Measurements from ENCODE around the gene ERBB4. TPM values are rescaled to one million over a fixed set of nuclear protein-coding genes. Genes with fewer than 3 reads are reported as not detected.

The ERBB4 gene
- total RNA-seq, 1 donor from 2014 or later, result 9.2 TPM

DNA sequence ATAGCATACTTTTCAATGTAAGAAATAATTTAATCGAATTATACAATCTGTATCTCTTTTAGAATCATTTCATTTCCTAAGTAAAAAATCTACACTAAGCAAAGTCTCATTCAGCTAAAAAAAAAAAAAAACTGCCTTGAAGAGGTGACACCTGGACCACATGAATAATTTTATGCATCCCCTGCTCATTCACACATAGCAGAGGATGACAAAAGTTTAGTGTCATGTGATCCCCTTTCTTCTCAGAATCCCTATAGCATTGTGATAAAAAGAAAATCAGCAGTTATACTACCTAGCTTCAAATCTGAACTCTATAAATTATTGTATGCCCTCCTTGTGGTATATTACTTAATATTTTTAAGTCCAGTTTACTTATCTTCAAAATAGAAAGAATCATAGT, 603.8 kb downstream of the ERBB4 start:
- Mint-ChIP-seq H3K27me3 (ENCODE audit: low read depth) (no peaks in the 10 kb centered on the region), H3K36me3 (no peaks in the 10 kb centered on the region), H3K27ac (no peak overlapping the region), H3K9me3 (no peaks in the 10 kb centered on the region), H3K4me1 (no peaks in the 10 kb centered on the region), H3K4me3 (no peak overlapping the region)
- TF ChIP-seq, protein P1, sequence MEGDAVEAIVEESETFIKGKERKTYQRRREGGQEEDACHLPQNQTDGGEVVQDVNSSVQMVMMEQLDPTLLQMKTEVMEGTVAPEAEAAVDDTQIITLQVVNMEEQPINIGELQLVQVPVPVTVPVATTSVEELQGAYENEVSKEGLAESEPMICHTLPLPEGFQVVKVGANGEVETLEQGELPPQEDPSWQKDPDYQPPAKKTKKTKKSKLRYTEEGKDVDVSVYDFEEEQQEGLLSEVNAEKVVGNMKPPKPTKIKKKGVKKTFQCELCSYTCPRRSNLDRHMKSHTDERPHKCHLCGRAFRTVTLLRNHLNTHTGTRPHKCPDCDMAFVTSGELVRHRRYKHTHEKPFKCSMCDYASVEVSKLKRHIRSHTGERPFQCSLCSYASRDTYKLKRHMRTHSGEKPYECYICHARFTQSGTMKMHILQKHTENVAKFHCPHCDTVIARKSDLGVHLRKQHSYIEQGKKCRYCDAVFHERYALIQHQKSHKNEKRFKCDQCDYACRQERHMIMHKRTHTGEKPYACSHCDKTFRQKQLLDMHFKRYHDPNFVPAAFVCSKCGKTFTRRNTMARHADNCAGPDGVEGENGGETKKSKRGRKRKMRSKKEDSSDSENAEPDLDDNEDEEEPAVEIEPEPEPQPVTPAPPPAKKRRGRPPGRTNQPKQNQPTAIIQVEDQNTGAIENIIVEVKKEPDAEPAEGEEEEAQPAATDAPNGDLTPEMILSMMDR (IDR thresholded peaks at IDR 0.05; ENCODE audit: unreplicated experiment), result no peak
- no peak for DNase-seq (ENCODE audit: low spot score in 2 of 2, unreplicated experiment in 2 of 2)

DNA sequence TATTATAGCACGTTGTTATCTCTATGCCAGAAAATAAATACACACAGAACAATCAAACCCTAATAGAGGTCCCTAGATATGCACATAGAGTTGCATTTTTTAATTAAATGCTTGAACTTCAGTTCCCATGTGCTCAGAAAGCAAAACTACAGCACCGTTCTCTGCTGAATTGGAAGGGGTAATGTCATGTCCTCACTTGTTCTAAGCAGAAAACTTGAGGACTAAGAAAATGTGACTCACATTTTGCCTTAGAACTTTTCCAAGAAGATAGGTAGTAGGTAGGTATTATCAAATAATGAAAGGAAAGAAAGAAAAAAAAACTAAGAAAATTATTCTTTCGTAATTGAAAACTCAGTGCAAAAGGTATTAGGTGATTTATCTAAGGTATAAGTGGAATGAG, 607.3 kb downstream of the ERBB4 start:
- H3K36me3 Mint-ChIP-seq, result no peaks in the 10 kb centered on the region
- no peak overlapping the region for H3K27ac Mint-ChIP-seq
- H3K4me1 Mint-ChIP-seq, result peaks cover under 1% of the 10 kb centered on the region
- TF ChIP-seq, protein P1 (IDR thresholded peaks at IDR 0.05; ENCODE audit: unreplicated experiment), result no peak
- H3K4me3 Mint-ChIP-seq, result no peak overlapping the region
- DNase-seq (ENCODE audit: low spot score in 2 of 2, unreplicated experiment in 2 of 2), result no peak
- no peaks in the 10 kb centered on the region for H3K9me3 Mint-ChIP-seq
- H3K27me3 Mint-ChIP-seq (ENCODE audit: low read depth), result no peaks in the 10 kb centered on the region

DNA sequence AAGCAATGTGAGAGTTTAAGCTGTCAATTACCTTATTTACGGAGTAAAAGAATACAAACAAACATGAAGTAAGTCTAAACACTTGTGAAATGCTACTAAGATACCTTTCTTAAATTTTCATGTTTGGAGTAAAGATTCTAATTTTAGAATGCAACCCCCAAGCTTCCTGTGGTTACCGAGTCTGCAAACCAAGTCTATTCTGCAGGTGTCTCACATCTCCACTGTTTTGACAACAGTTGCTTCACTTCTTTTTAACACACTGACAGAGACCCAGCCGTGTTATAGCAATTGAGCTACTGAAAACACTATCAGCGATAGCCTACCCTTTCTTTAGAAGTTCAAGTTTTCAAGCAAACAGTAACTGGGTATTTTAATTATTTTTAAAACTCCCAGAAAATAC, 608.3 kb downstream of the ERBB4 start:
- no peak for DNase-seq (ENCODE audit: low spot score in 2 of 2, unreplicated experiment in 2 of 2)
- no peaks in the 10 kb centered on the region for H3K36me3 Mint-ChIP-seq
- H3K27ac Mint-ChIP-seq, result no peak overlapping the region
- H3K4me1 Mint-ChIP-seq, result peaks cover 8% of the 10 kb centered on the region
- H3K9me3 Mint-ChIP-seq, result no peaks in the 10 kb centered on the region
- TF ChIP-seq, protein P1 (IDR thresholded peaks at IDR 0.05; ENCODE audit: unreplicated experiment), result no peak
- no peak overlapping the region for H3K4me3 Mint-ChIP-seq
- no peaks in the 10 kb centered on the region for H3K27me3 Mint-ChIP-seq (ENCODE audit: low read depth)

DNA sequence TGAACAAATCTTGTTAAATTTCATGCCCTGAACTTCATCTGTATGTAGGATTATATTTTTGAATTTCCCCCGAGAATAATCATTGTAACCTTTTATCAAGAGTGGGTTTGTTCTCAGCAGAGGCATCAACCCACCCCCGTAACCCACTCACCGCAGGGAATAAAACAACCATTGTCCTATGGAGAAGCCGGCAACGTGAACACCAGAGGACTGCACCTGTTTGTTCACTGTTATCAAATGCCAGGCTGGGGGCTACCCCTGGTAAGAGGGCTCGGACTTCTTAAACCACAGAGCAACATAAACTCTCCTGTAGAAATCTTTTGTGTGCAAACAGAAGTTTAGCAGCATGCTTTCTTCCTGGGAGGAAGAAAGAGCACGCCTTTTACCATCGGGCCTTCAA, 610.4 kb downstream of the ERBB4 start:
- DNase-seq (ENCODE audit: low spot score in 2 of 2, unreplicated experiment in 2 of 2), result no peak
- H3K36me3 Mint-ChIP-seq, result no peaks in the 10 kb centered on the region
- H3K4me1 Mint-ChIP-seq, result peaks cover 12% of the 10 kb centered on the region
- no peak overlapping the region for H3K4me3 Mint-ChIP-seq
- H3K27me3 Mint-ChIP-seq (ENCODE audit: low read depth), result no peaks in the 10 kb centered on the region
- H3K27ac Mint-ChIP-seq, result no peak overlapping the region
- TF ChIP-seq, protein P1 (IDR thresholded peaks at IDR 0.05; ENCODE audit: unreplicated experiment), result no peak
- H3K9me3 Mint-ChIP-seq, result no peaks in the 10 kb centered on the region

GRCh38 chr2:211923019-211923418, 615.6 kb downstream of the ERBB4 start:
- peaks cover 20% of the 10 kb centered on the region for H3K4me1 Mint-ChIP-seq
- TF ChIP-seq, protein P1 (IDR thresholded peaks at IDR 0.05; ENCODE audit: unreplicated experiment), result no peak
- no peaks in the 10 kb centered on the region for H3K27me3 Mint-ChIP-seq (ENCODE audit: low read depth)
- no peaks in the 10 kb centered on the region for H3K36me3 Mint-ChIP-seq
- no peak for DNase-seq (ENCODE audit: low spot score in 2 of 2, unreplicated experiment in 2 of 2)
- H3K9me3 Mint-ChIP-seq, result peaks cover 4% of the 10 kb centered on the region
- H3K4me3 Mint-ChIP-seq, result no peak overlapping the region
- H3K27ac Mint-ChIP-seq, result peak overlapping the region; percentile 36

DNA sequence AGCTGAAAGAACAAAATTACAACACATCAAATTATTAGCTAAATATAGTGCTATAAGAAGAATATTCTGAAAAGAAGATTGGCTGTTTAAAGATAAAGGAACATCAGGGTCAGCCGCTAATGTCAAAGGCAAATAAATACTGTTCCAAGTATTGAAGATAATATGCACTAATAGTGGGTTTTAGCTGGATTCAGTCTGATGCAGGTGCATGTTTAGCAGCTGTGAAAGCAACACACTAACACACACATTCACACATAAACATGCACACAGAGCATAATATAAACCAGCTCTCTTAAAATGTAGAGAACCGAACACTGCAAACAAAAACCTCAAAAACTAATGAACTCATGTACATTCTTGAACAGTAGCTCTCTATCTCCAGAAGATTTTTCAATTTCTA, 634.6 kb downstream of the ERBB4 start:
- no peak overlapping the region for H3K27ac Mint-ChIP-seq
- H3K36me3 Mint-ChIP-seq, result no peaks in the 10 kb centered on the region
- peaks cover 26% of the 10 kb centered on the region for H3K4me1 Mint-ChIP-seq
- H3K9me3 Mint-ChIP-seq, result no peaks in the 10 kb centered on the region
- TF ChIP-seq, protein P1 (IDR thresholded peaks at IDR 0.05; ENCODE audit: unreplicated experiment), result no peak
- no peak for DNase-seq (ENCODE audit: low spot score in 2 of 2, unreplicated experiment in 2 of 2)
- no peaks in the 10 kb centered on the region for H3K27me3 Mint-ChIP-seq (ENCODE audit: low read depth)
- H3K4me3 Mint-ChIP-seq, result no peak overlapping the region
